Measurements from ENCODE around the gene CD276.

DNA sequence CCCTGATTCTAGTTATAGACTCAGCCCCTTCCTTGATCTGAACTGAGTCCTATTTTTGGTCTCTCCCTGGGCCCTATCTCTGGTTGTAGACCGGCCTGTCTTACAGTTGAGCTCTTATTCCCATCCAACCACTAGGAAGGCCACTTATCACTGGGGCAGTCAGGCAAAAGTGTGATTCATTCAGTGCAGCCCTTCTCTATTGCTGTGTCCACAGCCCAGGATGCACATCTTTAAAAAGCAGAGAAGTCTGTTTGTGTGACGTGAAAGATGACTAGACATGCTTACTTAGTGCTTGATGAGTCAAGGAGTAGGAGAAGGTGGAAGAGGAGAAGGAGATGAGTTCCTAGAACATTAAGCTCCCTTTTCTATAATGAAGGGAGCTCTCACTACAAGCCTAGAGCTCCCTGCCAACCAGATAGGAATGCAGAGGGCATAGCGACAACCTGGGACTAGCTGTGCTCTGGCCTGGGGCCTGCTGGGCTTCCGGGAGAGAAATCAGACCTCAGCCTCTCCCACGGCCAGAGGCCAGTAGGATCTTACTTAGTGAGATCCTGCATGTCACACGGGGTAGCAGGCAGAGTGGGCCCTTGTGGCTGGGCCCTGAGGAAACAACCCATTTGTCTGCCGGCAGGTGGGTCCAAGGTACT lies 43.3 kb downstream of the CD276 start:
- TF ChIP-seq CTCF (IDR thresholded peaks at IDR 0.05) (no peak), POLR2AphosphoS5 (IDR thresholded peaks at IDR 0.05) (no peak), POLR2A (IDR thresholded peaks at IDR 0.05; ENCODE audit: low read depth) (no peak)

All from esophagus muscularis mucosa (tissue), 3 donors.